ENCODE data around the gene IER5. TPM values are rescaled to one million over a fixed set of nuclear protein-coding genes. Genes with fewer than 3 reads are reported as not detected.
A peak's percentile ranks its signal among the peaks of the same experiment; 100 is the strongest.

IER5 gene
- total RNA-seq, 1 donor from 2014 or later, result 8.8 TPM

- H3K4me3 Mint-ChIP-seq (ENCODE audit: unreplicated experiment), result no peak overlapping the region
- peaks cover 6% of the 10 kb centered on the region for H3K36me3 Mint-ChIP-seq (ENCODE audit: unreplicated experiment)
- H3K27me3 Mint-ChIP-seq (ENCODE audit: unreplicated experiment), result peaks cover 21% of the 10 kb centered on the region
- TF ChIP-seq, protein P1, sequence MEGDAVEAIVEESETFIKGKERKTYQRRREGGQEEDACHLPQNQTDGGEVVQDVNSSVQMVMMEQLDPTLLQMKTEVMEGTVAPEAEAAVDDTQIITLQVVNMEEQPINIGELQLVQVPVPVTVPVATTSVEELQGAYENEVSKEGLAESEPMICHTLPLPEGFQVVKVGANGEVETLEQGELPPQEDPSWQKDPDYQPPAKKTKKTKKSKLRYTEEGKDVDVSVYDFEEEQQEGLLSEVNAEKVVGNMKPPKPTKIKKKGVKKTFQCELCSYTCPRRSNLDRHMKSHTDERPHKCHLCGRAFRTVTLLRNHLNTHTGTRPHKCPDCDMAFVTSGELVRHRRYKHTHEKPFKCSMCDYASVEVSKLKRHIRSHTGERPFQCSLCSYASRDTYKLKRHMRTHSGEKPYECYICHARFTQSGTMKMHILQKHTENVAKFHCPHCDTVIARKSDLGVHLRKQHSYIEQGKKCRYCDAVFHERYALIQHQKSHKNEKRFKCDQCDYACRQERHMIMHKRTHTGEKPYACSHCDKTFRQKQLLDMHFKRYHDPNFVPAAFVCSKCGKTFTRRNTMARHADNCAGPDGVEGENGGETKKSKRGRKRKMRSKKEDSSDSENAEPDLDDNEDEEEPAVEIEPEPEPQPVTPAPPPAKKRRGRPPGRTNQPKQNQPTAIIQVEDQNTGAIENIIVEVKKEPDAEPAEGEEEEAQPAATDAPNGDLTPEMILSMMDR (IDR thresholded peaks at IDR 0.05; ENCODE audit: partially characterized antibody, unreplicated experiment), result no peak
- H3K9me3 Mint-ChIP-seq (ENCODE audit: unreplicated experiment), result peaks cover 18% of the 10 kb centered on the region
- peaks cover 56% of the 10 kb centered on the region for H3K4me1 Mint-ChIP-seq (ENCODE audit: low read depth, unreplicated experiment)
- no peak for DNase-seq
- peak overlapping the region; percentile 52 for H3K27ac Mint-ChIP-seq (ENCODE audit: unreplicated experiment)
Measured at GRCh38 chr1:181100934-181101333, 12.4 kb downstream of the IER5 start.

DNA sequence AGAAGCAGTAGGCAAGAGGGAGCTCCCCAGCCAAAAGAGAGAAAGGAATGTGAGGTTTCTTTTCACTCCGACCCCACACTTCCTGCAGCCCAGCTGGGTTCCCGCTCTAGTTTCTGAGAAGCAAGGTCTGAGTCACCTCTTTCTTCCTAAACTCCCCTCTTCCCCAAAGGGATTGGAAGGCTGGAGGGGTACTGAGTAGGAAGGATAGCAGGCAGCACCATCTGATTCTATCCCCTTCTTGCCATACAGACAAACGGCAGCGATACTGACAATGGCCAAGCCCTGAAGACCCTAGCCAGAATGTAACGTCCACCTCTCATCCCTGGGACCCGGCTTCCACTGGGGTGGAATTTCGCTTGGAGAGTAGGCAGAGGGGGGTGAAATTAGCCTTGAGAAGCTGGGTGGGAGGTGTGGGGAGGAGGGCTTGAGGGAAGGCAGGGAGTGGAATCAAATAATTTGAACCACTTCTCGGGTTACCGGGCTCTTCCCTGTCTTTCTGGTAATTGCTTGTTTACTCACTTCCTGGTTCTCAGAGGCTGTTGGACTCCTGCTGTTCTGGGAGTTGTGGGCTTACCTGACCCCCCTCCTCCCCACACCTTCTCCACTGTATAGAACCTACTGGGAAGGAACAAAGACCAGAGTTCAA lies 13.2 kb downstream of the IER5 start:
- no peak overlapping the region for H3K27ac Mint-ChIP-seq (ENCODE audit: unreplicated experiment)
- DNase-seq, result no peak
- peaks cover 54% of the 10 kb centered on the region for H3K4me1 Mint-ChIP-seq (ENCODE audit: low read depth, unreplicated experiment)
- peaks cover 6% of the 10 kb centered on the region for H3K36me3 Mint-ChIP-seq (ENCODE audit: unreplicated experiment)
- H3K9me3 Mint-ChIP-seq (ENCODE audit: unreplicated experiment), result peaks cover 20% of the 10 kb centered on the region
- H3K27me3 Mint-ChIP-seq (ENCODE audit: unreplicated experiment), result peaks cover 16% of the 10 kb centered on the region
- no peak overlapping the region for H3K4me3 Mint-ChIP-seq (ENCODE audit: unreplicated experiment)
- TF ChIP-seq, protein P1 (IDR thresholded peaks at IDR 0.05; ENCODE audit: partially characterized antibody, unreplicated experiment), result no peak

GRCh38 chr1:181102841-181103240 lies 14.3 kb downstream of the IER5 start:
- TF ChIP-seq, protein P1 (IDR thresholded peaks at IDR 0.05; ENCODE audit: partially characterized antibody, unreplicated experiment), result no peak
- Mint-ChIP-seq H3K27me3 (ENCODE audit: unreplicated experiment) (peaks cover 14% of the 10 kb centered on the region), H3K36me3 (ENCODE audit: unreplicated experiment) (peaks cover 6% of the 10 kb centered on the region), H3K27ac (ENCODE audit: unreplicated experiment) (no peak overlapping the region), H3K4me1 (ENCODE audit: low read depth, unreplicated experiment) (peaks cover 43% of the 10 kb centered on the region), H3K4me3 (ENCODE audit: unreplicated experiment) (no peak overlapping the region), H3K9me3 (ENCODE audit: unreplicated experiment) (peaks cover 18% of the 10 kb centered on the region)
- no peak for DNase-seq

- Mint-ChIP-seq H3K9me3 (ENCODE audit: unreplicated experiment) (peaks cover 14% of the 10 kb centered on the region), H3K27me3 (ENCODE audit: unreplicated experiment) (peaks cover 19% of the 10 kb centered on the region), H3K36me3 (ENCODE audit: unreplicated experiment) (peaks cover 7% of the 10 kb centered on the region), H3K4me1 (ENCODE audit: low read depth, unreplicated experiment) (peaks cover 39% of the 10 kb centered on the region), H3K27ac (ENCODE audit: unreplicated experiment) (no peak overlapping the region), H3K4me3 (ENCODE audit: unreplicated experiment) (peak overlapping the region; percentile 35)
- TF ChIP-seq, protein P1 (IDR thresholded peaks at IDR 0.05; ENCODE audit: partially characterized antibody, unreplicated experiment), result no peak
- DNase-seq, result no peak
Measured at GRCh38 chr1:181103399-181103798, 14.9 kb downstream of the IER5 start.

DNA sequence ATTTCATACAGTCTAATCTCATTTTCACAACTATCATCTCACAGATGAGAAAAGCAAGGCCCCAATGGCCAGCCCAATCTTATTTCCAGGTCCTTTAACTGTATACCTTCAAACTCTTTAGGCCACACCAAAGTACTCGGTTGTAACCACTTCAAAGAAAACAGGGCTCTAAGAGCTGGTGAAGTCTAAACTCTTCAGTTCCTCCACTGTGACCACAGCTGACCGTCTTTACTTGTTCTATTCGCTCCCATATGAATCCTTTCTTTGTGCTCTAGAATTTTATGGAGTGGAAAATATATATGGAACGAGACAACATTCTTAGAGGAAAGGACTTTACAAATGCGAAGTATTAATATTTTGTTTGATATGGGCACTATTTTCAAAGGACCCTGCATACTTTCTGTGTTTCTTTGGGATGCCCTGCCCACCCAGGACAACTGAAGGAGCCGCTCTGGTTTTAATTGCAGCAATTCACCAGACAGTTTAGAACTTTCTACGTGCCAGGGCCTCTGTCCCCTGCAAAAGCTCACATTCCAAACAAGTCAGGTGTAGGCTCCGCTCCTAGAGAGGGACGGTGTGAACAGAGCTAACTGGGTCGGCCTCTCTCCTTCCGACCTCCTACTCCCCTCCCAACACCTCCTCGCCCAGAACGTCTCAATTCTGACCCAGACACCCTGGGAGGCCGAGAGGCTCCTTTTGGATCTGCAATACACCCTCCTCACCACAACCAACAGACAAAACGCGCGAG lies 15.7 kb downstream of the IER5 start:
- Mint-ChIP-seq H3K27ac (ENCODE audit: unreplicated experiment) (peak overlapping the region; percentile 94), H3K36me3 (ENCODE audit: unreplicated experiment) (peaks cover 10% of the 10 kb centered on the region), H3K27me3 (ENCODE audit: unreplicated experiment) (peaks cover 20% of the 10 kb centered on the region), H3K4me3 (ENCODE audit: unreplicated experiment) (peak overlapping the region; percentile 94), H3K4me1 (ENCODE audit: low read depth, unreplicated experiment) (peaks cover 34% of the 10 kb centered on the region), H3K9me3 (ENCODE audit: unreplicated experiment) (peaks cover 11% of the 10 kb centered on the region)
- no peak for DNase-seq
- TF ChIP-seq, protein P1 (IDR thresholded peaks at IDR 0.05; ENCODE audit: partially characterized antibody, unreplicated experiment), result no peak
